ENCODE results near the gene RAB26. TPM values are rescaled to one million over a fixed set of nuclear protein-coding genes. Genes with fewer than 3 reads are reported as not detected.

Gene RAB26
- polyA plus RNA-seq, 1 experiment, result 3.6 TPM

DNA sequence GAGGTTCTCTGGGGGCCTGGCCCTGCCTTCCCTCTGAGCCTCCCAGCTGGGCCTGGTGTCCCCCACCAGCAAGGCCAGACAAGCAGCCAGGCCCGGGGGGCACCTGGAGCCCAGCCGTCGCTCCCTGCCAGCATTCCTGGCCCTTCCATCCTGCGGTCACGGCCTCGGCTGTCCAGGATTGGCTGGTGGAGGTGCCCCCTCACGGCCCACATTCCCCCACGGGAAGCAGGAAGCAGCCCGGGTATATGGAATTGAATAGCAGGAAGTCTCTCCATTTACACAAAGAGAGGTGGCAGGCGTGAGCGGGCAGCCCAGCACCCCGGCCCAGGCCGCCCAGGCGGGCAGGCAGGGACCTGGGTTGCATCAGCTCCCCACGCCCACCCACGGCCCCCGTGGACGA lies 21.7 kb downstream of the RAB26 start:
- DNase-seq (ENCODE audit: low read depth, low spot score), result no peak
- no peak overlapping the region for H3K27ac ChIP-seq (ENCODE audit: low read depth, low read length)
- H3K4me3 ChIP-seq (ENCODE audit: low read depth, low read length), result no peak overlapping the region
- TF ChIP-seq, protein P1, sequence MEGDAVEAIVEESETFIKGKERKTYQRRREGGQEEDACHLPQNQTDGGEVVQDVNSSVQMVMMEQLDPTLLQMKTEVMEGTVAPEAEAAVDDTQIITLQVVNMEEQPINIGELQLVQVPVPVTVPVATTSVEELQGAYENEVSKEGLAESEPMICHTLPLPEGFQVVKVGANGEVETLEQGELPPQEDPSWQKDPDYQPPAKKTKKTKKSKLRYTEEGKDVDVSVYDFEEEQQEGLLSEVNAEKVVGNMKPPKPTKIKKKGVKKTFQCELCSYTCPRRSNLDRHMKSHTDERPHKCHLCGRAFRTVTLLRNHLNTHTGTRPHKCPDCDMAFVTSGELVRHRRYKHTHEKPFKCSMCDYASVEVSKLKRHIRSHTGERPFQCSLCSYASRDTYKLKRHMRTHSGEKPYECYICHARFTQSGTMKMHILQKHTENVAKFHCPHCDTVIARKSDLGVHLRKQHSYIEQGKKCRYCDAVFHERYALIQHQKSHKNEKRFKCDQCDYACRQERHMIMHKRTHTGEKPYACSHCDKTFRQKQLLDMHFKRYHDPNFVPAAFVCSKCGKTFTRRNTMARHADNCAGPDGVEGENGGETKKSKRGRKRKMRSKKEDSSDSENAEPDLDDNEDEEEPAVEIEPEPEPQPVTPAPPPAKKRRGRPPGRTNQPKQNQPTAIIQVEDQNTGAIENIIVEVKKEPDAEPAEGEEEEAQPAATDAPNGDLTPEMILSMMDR (IDR thresholded peaks at IDR 0.05; ENCODE audit: low read depth, low read length), result no peak
- ChIA-PET CTCF (no interaction called here), POLR2A (no interaction called here)
- no peaks in the 10 kb centered on the region for H3K27me3 ChIP-seq (ENCODE audit: control insufficient read depth, insufficient read depth, low read length)
- H3K9me3 ChIP-seq (ENCODE audit: control insufficient read depth, insufficient read depth, low read length), result no peaks in the 10 kb centered on the region; the same call in 1 of the 2 replicates

DNA sequence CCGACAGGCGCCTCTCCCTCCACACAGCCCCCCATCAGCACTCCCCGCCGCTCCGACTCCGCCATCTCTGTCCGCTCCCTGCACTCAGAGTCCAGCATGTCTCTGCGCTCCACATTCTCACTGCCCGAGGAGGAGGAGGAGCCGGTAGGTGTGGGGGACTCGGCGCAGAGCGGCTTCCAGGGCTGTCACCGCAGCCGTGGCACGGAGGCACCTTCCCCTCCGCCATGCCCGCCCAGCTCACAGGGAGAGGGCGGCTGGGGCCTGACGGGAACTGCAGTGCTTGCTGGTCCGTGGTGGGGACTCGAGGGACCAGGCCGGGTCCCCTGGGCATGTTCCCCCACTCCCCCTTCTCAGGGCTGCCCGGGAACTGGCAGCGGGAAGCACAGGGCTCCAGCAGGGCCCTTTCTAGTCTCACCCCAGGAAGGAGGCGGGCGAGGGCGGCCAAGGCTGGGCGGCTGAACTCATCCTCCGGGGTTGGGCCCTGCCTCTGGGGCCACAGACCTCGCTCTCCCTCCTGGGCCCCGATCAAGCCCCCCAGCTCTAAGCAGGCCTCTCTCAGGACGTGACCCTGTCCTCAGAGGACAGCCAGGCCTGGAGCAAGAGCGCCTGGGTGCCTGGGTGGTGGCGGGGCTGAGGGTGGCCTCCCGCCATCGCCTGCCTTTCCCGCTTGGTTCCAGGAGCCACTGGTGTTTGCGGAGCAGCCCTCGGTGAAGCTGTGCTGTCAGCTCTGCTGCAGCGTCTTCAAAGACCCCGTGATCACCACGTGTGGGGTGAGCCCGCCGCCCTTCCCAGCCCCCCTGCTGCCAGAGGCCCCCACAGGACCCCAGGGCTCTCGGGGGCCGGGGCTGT lies 22.4 kb downstream of the RAB26 start:
- ChIA-PET CTCF (no interaction called here), POLR2A (no interaction called here)
- DNase-seq (ENCODE audit: low read depth, low spot score), result no peak
- TF ChIP-seq, protein P1 (IDR thresholded peaks at IDR 0.05; ENCODE audit: low read depth, low read length), result no peak
- Histone ChIP-seq H3K27me3 (ENCODE audit: control insufficient read depth, insufficient read depth, low read length) (no peaks in the 10 kb centered on the region), H3K9me3 (ENCODE audit: control insufficient read depth, insufficient read depth, low read length) (no peaks in the 10 kb centered on the region; the same call in 1 of the 2 replicates), H3K4me3 (ENCODE audit: low read depth, low read length) (no peak overlapping the region), H3K27ac (ENCODE audit: low read depth, low read length) (no peak overlapping the region)

DNA sequence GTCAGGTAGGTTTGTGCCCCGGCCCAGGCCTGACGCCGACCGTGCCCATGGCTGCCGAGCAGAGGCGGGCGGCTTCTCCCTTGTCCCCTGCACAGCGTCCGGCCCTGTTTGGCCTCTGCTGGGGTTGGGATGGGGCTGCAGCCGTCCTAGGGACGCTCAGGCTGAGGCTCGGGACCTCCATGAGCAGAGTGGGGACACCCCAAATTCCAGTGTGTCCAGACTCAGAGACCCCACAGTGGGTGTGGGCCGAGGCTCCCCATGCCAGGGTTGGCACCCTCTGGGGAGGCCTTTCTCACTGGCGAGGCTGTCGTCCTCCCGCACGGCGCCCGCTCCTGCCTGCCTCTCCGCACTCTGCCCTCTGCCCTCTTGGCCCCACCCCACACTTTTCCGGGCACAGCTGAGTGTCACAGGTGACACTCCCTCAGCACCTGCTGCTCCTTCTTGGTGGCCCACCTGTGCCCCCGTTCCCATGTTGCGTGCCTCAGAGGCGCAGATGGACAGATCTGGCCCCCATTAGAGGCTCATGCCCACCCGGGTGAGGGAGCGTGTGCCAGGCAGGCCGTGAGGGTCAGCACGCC lies 23.3 kb downstream of the RAB26 start:
- TF ChIP-seq, protein P1 (IDR thresholded peaks at IDR 0.05; ENCODE audit: low read depth, low read length), result no peak

DNA sequence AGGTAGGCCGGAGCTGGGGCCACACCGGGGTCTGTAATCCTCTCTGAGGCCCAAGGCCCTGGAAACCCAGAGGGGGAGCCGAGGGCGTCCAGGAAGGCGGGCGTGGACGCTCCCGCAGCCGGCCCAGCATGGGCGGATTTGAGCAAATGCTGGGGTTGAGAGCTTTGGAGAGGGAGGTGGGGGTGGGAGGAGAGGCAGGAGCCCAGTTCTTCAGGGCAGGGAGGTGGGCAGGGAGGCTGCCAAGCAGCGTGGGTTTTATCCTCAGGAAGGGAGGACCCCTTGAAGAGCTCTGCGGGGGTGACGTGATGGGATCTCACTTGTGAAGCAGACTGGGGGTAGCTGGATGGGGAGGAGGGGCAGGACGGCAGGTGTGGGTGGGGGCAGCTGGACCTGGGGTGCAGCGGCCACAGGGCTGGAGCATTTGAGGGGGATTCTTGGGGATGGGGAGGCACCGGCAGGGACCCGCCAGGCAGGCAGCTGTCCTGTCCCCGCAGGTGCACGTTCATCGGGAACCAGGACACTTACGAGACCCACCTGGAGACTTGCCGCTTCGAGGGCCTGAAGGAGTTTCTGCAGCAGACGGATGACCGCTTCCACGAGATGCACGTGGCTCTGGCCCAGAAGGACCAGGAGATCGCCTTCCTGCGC lies 24.4 kb downstream of the RAB26 start:
- POLR2A ChIA-PET, result interaction anchor here (2.8 kb wide), 1 partner anchor 17 kb away, joined by 13 read pairs; the partner anchor contains the start of gene TRAF7
- Histone ChIP-seq H3K9me3 (ENCODE audit: control insufficient read depth, insufficient read depth, low read length) (peaks cover 4% of the 10 kb centered on the region; the same call in 1 of the 2 replicates), H3K4me3 (ENCODE audit: low read depth, low read length) (no peak overlapping the region), H3K27me3 (ENCODE audit: control insufficient read depth, insufficient read depth, low read length) (no peaks in the 10 kb centered on the region), H3K27ac (ENCODE audit: low read depth, low read length) (no peak overlapping the region)
- TF ChIP-seq, protein P1 (IDR thresholded peaks at IDR 0.05; ENCODE audit: low read depth, low read length), result no peak
- CTCF ChIA-PET, result no interaction called here
- no peak for DNase-seq (ENCODE audit: low read depth, low spot score)

More for the DNA sequence above, 23.3 kb downstream of the RAB26 start:
- H3K4me3 ChIP-seq (ENCODE audit: low read depth, low read length), result no peak overlapping the region
- H3K9me3 ChIP-seq (ENCODE audit: control insufficient read depth, insufficient read depth, low read length), result no peaks in the 10 kb centered on the region; the same call in 1 of the 2 replicates
- no peaks in the 10 kb centered on the region for H3K27me3 ChIP-seq (ENCODE audit: control insufficient read depth, insufficient read depth, low read length)
- CTCF ChIA-PET, result no interaction called here
- POLR2A ChIA-PET, result interaction anchor here (2.8 kb wide), 1 partner anchor 16 kb away, joined by 13 read pairs; the partner anchor contains the start of gene TRAF7
- no peak for DNase-seq (ENCODE audit: low read depth, low spot score)
- H3K27ac ChIP-seq (ENCODE audit: low read depth, low read length), result no peak overlapping the region

Measured in AG04450 (cell line).